ENCODE results near the gene CRADD. TPM values are rescaled to one million over a fixed set of nuclear protein-coding genes. Genes with fewer than 3 reads are reported as not detected.
"Not testable (repeated sequence)": the region's sequence is repeated elsewhere in the genome, so short reads cannot be mapped to it uniquely, and the experiment has no call there.

CRADD gene
- total RNA-seq, 1 donor from 2014 or later = 18.7 TPM

GRCh38 chr12:93757792-93758694 lies 80.9 kb downstream of the CRADD start:
- no peak for DNase-seq (ENCODE audit: low spot score)

DNA sequence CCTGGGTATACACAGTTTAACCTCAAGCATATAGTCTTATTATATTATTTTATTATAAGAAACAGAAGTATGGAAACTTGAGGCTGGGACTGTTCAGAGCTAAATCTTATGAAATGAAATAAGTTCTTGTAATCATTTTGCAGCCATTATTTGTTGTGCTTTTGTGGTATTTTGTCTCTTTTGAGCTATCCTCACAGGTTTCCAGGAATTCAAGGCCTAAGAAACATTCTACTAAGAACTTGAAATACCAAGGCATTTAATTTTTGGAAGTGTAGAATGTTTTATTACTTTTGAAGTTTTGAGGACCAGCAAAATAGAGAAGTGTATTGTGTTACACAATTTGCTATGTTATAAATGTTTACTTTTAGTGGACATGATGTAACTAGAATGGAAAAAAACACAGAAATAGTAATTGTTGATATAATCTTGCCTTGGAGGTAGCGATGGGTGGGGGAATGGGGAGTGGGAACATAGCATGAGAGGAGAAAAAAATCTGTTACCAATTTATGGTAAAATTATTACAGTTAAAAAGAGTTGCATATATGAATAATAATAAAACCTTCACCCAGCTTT lies 81.7 kb downstream of the CRADD start:
- DNase-seq (ENCODE audit: low spot score) = no peak

- no peak for DNase-seq (ENCODE audit: low spot score)
Measured at GRCh38 chr12:93759512-93760081, 82.4 kb downstream of the CRADD start.

- no peak for DNase-seq (ENCODE audit: low spot score)
Measured at GRCh38 chr12:93760275-93760875, 83.2 kb downstream of the CRADD start.

GRCh38 chr12:93762059-93762719 lies 85.0 kb downstream of the CRADD start:
- DNase-seq (ENCODE audit: low spot score) = no peak

DNA sequence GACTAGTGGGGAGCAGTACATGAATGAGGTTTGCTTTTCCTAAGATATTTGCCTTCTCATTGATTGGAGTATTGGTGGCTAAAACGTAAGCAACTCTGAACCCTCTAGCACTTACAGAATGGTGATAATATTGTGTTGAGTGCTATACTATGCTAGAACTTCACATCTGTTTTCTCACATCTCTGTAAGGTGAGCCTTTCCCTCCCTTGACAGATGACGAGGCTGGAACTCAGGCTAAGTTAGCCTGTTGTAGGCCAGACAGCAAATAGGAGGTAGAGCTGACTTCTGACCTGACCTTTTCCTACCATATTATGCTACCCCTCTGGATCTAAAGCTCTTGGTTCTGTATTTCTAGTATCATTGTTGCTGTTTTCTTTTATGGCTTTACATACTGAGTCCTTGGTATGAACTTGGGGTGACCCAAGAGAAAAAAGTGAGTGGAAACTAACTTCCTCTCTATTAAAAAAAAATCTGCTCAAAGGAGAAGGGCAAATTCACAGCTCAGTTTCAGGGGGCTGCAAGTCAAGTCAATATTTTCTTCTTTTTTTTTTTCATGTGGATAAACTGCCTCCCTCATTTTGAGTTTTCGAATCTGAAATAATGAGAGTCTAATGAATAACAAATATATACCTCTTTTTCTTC lies 85.9 kb downstream of the CRADD start:
- DNase-seq (ENCODE audit: low spot score) = no peak

DNA sequence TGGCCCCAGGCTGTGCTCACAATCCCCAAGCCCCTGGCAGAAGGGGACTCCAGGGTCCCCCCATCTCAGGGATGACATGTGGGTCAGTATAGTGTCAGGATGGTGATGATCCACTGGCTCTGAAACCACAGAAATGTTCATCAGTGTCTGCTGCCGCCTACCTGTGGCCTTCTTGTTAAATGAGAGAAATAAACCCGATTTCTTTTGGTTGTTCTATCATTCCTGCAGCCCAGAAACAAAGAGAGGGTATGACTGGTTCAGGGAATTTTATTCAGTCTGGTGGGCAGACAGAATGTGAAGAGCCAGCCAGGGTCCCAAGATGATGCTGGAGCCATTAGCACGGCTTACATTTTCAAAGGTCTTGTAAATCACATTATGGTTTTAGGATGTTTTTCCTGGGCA lies 86.6 kb downstream of the CRADD start:
- DNase-seq (ENCODE audit: low spot score) = no peak

DNA sequence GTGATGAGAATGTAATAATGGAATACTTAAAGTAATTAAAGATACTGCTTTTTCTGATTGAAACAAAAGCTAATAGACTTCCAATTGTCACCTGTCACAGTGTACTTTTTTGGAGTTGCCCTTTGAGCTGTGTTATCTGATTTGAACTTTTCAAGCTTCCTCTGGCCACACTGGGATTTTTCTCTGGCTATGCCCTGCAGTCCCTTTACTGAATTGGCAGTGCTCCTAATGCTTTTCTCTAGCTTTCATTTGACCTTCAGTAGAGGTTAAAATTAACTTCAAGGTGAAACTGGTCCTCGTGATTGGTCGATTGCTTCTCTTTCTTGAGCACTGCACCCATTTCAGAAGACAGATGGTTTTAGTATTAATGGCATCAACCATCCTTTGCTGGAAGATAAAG lies 89.2 kb downstream of the CRADD start:
- no peak for DNase-seq (ENCODE audit: low spot score)

DNA sequence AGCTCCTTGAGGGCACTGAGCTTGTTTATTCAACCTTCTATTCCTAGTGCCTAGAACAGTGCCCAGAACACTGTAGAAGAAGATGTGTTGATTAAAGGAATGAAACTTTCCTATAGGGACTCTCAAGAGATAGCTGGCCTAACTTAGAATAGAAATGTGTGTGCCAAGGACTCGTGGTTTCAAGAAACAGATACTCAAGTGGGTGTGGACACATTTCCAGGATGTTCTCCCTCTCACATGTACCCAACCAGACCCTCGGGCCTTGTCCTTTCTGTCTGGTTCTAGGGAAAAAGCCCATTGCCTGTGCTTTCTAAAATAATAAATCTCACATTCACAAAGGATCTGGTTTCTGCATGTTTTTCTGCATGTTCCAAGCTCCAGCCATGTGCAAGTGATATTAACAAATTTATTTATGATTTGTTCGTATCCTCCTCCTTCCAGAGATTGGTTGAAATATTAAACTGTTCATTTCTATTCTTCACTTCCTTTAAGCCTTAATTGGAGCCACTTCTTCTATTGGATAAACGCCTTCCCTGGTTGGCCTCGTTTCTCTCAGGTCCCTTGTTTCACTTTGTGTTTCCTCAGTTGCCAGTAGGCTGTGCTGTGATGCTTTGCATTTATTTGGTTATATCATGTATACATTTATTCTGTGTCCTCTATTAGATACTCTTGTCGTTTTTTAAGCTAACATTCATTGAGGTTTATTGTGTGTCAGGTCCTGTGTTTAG lies 89.8 kb downstream of the CRADD start:
- DNase-seq (ENCODE audit: low spot score) = no peak

GRCh38 chr12:93767524-93767863 lies 90.3 kb downstream of the CRADD start:
- no peak for DNase-seq (ENCODE audit: low spot score)

GRCh38 chr12:93772003-93772700 lies 95.0 kb downstream of the CRADD start:
- no peak for DNase-seq (ENCODE audit: low spot score)

DNA sequence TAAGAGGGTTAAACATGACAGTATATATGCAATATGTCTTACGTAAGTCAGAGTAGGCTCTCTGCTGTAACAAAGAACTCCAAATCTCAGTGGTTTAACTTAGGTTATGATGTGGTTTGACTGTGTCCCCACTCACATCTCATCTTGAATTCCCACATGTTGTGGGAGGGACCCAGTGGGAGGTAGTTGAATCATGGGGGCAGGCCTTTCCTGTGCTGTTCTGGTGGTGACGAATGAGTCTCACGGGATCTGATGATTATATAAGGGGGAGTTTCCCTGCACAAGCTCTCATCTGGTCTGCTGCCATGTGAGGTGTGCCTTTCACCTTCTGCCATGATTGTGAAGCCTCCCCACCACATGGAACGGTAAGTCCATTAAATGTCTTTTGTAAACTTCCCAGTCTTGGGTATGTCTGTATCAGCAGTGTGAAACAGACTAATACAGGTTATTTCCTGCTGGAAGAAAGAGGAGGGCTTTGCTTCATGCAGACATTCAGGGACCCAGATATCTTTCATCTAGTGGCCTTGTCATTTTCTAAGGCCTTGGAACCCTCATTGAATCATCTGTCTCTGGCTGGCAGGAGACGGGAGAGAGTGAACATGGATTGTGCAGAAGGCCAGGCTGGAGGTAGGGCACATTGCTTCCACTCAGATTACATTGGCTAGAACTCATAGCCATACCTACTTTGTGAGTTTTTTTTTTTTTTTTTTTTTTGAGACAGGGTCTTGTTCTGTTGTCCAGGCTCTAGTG lies 96.1 kb downstream of the CRADD start:
- no peak for DNase-seq (ENCODE audit: low spot score)

DNA sequence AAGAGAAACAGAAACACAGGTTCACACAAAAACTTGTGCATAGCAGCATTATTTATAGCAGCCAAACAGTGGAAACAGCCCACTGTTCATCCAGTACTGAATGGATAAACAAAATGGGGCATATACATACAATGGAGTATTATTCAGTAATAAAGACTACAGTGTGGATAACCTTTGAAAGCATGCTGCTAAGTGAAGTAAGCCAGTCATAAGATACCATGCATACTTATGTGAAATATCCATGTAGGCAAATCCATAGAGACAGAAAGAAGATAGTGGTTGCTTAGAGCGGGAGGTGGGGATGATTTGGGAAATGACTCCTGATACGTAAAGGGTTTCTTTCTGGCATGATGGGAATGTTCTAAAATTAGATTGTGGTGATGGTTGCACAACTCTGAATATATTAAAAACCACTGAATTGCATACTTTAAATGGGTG lies 99.4 kb downstream of the CRADD start:
- no peak for DNase-seq (ENCODE audit: low spot score)

DNA sequence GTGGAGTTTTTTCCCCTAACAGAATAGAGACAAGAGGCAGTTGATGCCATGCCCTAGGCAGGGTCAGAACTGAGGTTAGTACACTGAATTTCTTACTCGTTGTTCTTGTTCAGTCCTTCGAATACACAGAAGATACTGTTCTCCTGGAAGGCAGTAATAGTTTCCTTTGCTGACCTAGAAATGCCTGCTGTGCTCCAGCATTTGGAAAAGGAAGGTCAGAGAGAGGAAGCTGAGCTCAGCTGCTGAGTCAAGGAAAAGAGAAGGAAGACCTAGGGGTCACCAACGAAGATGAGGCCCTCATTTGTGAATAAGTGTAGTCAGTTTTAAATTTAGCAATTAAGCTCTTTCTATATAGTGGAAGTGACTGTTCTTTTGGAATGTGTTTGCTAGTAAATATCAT lies 100.1 kb downstream of the CRADD start:
- DNase-seq (ENCODE audit: low spot score) = no peak

GRCh38 chr12:93778306-93778705 lies 101.1 kb downstream of the CRADD start:
- DNase-seq (ENCODE audit: low spot score) = no peak

- no peak for DNase-seq (ENCODE audit: low spot score)
Measured at GRCh38 chr12:93778766-93779165, 101.6 kb downstream of the CRADD start.

- DNase-seq (ENCODE audit: low spot score) = no peak
Measured at GRCh38 chr12:93780101-93780641, 103.0 kb downstream of the CRADD start.

- DNase-seq (ENCODE audit: low spot score) = not testable (repeated sequence)
Measured at GRCh38 chr12:93780886-93781285, 103.7 kb downstream of the CRADD start.

- not testable (repeated sequence) for DNase-seq (ENCODE audit: low spot score)
Measured at GRCh38 chr12:93781961-93782360, 104.8 kb downstream of the CRADD start.

All from ureter (tissue), 1 donor.